Esophagus squamous epithelium (tissue), 5 donors: ENCODE data around the gene BTNL2. TPM values are rescaled to one million over a fixed set of nuclear protein-coding genes. Genes with fewer than 3 reads are reported as not detected.

Experiments used
- DNase-seq: peaks from one replicate; lab custom pipeline; 2025; lab: John Stamatoyannopoulos, UW
- H3K27ac ChIP-seq, 4 donors: fragments of 200-600 bp; sonication (generic); one replicate each; pipeline ENCODE4 v1.5.1; 2016 to 2019; ENCODE audit warnings: mild to moderate bottlenecking in 1 of 4
- H3K27me3 ChIP-seq, 4 donors: fragments of 200-600 bp; sonication (generic); 1 replicate in 3 of 4; 2 replicates in 1 of 4; pipeline versions ENCODE4 v1.5.1 to v1.6.0; 2017 to 2021; ENCODE audit warnings: antibody characterized with exemption in 1 of 4
- H3K36me3 ChIP-seq, 3 donors: fragments of 200-600 bp; sonication (generic); one replicate each; pipeline ENCODE4 v1.5.1; 2016 to 2019
- H3K4me1 ChIP-seq, 3 donors: fragments of 200-600 bp; sonication (generic); one replicate each; pipeline ENCODE4 v1.5.1; 2017 to 2019
- H3K4me3 ChIP-seq, 4 donors: fragments of 200-600 bp; sonication (generic); 1 replicate in 3 of 4; 2 replicates in 1 of 4; pipeline ENCODE4 v1.5.1; 2016 to 2019; ENCODE audit warnings: mild to moderate bottlenecking in 2 of 4, moderate library complexity in 1 of 4
- H3K9me3 ChIP-seq, 3 donors: fragments of 200-600 bp; sonication (generic); one replicate each; pipeline ENCODE4 v1.5.1; 2016 to 2019
- POLR2A ChIP-seq, 4 donors: fragments of 450-650 bp; IDR thresholded peaks; one replicate each; pipeline ENCODE4 v1.6.1; 2017; ENCODE audit warnings: antibody characterized with exemption in 4 of 4, mild to moderate bottlenecking in 4 of 4, moderate library complexity in 3 of 4
- WGBS, 2 donors: methylation state at CpG; one replicate each; pipeline ENCODE4 v1.1.5; 2018; 5-methylcytosine and 5-hydroxymethylcytosine counted together
- intact Hi-C: fragments of 100-400 bp; cut with DNase I; formaldehyde crosslinking; loops from one replicate; pipeline ENCODE4 v1.15.0; 2022
- total RNA-seq, 4 donors: library from RNA; depleted of rRNA; stranded (reverse); fragments of >200 nt; gene quantifications; one replicate each; pipeline ENCODE4 v1.1.0, GENCODE V29; 2016
- TF ChIP-seq, protein P1 (sequence below), 6 experiments: fragments of 450-650 bp in 4 of 6; fragments of 200-600 bp in 2 of 6; sonication (generic) in 2 of 6; IDR thresholded peaks; one replicate each; pipeline ENCODE4 v1.5.1; 2016 to 2019; ENCODE audit warnings: antibody characterized with exemption in 6 of 6, mild to moderate bottlenecking in 4 of 6, moderate library complexity in 4 of 6
- donor health status: DM: yes; HTN: yes; CAD: no.

The BTNL2 gene
- total RNA-seq, 4 donors from 2014 or later, result not detected

DNA sequence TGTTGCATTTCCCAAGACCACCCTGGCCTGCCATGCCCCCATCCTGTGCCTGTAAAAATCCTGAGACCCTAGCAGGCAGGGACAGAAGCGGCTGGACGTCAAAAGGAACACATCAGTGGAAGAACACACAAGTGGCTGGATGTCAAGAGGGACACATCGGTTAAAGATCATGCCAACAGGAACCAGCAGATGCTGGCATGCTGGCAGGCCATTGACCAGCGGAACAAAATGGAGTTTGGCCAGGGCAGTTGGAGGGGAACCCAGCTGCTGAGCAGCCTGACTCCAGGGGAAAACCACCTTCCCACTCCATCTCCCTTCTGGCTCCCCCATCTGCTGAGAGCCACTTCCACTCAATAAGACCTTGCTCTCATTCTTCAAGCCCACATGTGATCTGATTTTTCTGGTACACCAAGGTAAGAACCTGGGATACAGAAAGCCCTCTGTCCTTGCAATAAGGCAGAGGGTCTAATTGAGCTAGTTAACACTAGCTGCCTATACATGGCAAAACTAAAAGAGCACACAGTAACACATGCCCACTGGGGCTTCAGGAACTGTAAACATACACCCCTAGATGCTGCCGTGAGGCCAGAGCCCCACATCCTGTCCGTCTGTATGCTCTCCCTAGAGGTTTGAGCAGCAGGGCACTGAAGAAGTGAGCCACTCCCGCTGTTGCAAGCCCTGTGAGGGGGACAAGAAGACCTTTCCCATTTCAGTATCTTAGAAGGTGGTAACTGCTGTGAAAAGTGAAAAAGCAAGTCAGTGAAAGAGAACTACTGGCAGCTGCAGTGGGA lies 31.0 kb downstream of the BTNL2 start:
- H3K27me3 ChIP-seq, result no peaks in the 10 kb centered on the region
- no peaks in the 10 kb centered on the region for H3K4me1 ChIP-seq
- H3K9me3 ChIP-seq, result no peaks in the 10 kb centered on the region
- no peak overlapping the region for H3K4me3 ChIP-seq
- TF ChIP-seq, protein P1, sequence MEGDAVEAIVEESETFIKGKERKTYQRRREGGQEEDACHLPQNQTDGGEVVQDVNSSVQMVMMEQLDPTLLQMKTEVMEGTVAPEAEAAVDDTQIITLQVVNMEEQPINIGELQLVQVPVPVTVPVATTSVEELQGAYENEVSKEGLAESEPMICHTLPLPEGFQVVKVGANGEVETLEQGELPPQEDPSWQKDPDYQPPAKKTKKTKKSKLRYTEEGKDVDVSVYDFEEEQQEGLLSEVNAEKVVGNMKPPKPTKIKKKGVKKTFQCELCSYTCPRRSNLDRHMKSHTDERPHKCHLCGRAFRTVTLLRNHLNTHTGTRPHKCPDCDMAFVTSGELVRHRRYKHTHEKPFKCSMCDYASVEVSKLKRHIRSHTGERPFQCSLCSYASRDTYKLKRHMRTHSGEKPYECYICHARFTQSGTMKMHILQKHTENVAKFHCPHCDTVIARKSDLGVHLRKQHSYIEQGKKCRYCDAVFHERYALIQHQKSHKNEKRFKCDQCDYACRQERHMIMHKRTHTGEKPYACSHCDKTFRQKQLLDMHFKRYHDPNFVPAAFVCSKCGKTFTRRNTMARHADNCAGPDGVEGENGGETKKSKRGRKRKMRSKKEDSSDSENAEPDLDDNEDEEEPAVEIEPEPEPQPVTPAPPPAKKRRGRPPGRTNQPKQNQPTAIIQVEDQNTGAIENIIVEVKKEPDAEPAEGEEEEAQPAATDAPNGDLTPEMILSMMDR (IDR thresholded peaks at IDR 0.05), result no peak
- TF ChIP-seq POLR2A (IDR thresholded peaks at IDR 0.05), result no peak
- no peak overlapping the region for H3K27ac ChIP-seq
- WGBS, 2 donors, result 86 to 89% methylated on average over 5 to 6 of the region's 7 CpGs
- H3K36me3 ChIP-seq, result no peaks in the 10 kb centered on the region
- intact Hi-C loops, result no loop called here
- DNase-seq, result no peak

DNA sequence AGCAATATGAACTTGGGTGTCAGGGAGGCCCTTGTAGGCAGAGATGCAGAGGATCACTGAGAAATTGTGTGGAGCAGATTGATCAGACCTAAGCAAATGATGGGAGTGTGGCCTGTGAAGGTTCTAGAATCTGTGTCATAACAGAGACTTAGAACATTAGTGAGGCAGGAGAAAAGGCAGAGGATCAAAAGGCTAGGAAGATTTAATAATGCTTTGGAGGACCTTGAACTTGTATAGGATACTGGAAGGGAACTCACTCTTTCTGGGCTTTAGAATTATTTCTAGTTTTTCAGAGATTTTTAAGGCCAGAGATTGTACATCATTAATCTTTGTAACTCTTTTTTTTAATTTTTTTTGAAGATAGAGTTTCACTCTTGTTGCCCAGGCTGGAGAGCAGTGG lies 35.2 kb downstream of the BTNL2 start, which contains the start of gene TSBP1:
Gene TSBP1, minus strand, starts transcription at position 101 of the 400 bp plus-strand sequence. CDS start 197 bp downstream, outside the sequence.
- H3K4me1 ChIP-seq, result no peaks in the 10 kb centered on the region
- intact Hi-C loops, result no loop called here
- H3K27me3 ChIP-seq, result no peaks in the 10 kb centered on the region
- no peak for DNase-seq
- no peaks in the 10 kb centered on the region for H3K36me3 ChIP-seq
- no peak within 1 kb of the TSS for H3K4me3 ChIP-seq
- H3K27ac ChIP-seq, result no peak within 1 kb of the TSS
- no peaks in the 10 kb centered on the region for H3K9me3 ChIP-seq
- TF ChIP-seq POLR2A (IDR thresholded peaks at IDR 0.05), result no peak
- TF ChIP-seq, protein P1 (IDR thresholded peaks at IDR 0.05), result no peak

DNA sequence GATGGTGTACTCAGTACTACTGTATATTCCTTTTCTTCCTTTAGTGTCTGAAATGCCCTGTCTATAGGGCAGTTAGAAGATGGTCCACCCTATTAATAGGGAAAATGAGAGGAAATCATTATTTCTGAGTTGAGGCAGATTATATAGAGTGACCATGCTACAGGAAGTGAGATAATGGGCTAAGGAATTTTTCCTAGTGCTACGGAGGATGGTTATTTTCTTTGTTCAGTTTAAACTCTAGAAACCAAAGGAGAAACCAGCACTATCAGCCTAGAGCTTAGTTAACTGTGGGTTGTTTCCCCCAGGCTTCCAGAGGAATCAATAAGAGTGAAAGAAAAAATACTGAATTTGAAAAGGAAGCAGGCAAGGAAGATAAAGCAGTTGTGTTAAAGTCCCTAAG lies 35.8 kb downstream of the BTNL2 start:
- 29 to 54% methylated on average over 1 of the region's 1 CpG for WGBS, 2 donors
- intact Hi-C loops, result no loop called here
- TF ChIP-seq, protein P1 (IDR thresholded peaks at IDR 0.05), result no peak
- TF ChIP-seq POLR2A (IDR thresholded peaks at IDR 0.05), result no peak

DNA sequence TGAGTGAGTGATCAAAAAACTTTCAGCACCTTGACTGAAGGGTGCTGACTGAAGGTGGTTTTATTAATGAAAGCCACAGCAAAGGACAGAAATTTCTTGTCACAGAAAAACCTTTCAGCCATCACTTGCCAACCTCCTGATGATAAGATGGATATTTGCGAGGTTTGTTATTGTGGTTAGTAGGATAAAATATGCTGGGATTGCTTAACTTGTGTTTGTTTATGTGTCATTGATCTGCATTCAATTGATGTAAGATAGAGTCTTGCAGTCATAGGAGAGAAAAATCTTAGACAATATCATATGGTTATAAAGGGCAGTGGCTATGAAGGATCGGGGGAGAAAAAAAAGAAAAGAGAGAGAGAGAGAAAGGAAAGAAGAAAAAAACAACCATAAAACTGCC lies 36.5 kb downstream of the BTNL2 start:
- H3K9me3 ChIP-seq, result no peaks in the 10 kb centered on the region
- WGBS, 2 donors, result 81 to 86% methylated on average over 2 of the region's 2 CpGs
- H3K4me1 ChIP-seq, result no peaks in the 10 kb centered on the region
- no peak overlapping the region for H3K4me3 ChIP-seq
- H3K36me3 ChIP-seq, result no peaks in the 10 kb centered on the region
- no peak for DNase-seq
- no peak overlapping the region for H3K27ac ChIP-seq
- intact Hi-C loops, result no loop called here
- H3K27me3 ChIP-seq, result no peaks in the 10 kb centered on the region
- TF ChIP-seq, protein P1 (IDR thresholded peaks at IDR 0.05), result no peak
- no peak for TF ChIP-seq POLR2A (IDR thresholded peaks at IDR 0.05)

More for the DNA sequence above, 35.8 kb downstream of the BTNL2 start:
- Histone ChIP-seq H3K27ac (no peak overlapping the region), H3K9me3 (no peaks in the 10 kb centered on the region), H3K4me3 (no peak overlapping the region), H3K36me3 (no peaks in the 10 kb centered on the region), H3K4me1 (no peaks in the 10 kb centered on the region), H3K27me3 (no peaks in the 10 kb centered on the region)
- DNase-seq, result no peak

DNA sequence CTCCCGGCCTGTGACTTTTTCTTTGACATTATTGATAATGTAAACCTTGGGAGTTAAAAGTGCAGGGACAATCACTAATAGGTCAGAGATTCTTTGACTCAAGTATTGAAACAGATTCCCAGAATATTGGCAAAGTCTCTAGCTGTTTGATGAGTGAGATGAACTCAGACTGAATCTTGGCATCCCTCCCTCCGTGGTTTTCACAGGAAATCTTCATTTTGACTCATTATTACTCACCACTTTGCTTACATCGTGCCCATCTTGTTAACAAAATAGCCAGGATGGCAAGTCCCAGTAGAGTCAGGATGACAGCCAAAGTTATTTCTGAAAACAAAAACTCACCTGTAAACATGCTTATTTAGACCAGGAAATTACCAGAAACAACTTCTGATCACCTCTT lies 37.3 kb downstream of the BTNL2 start:
- Histone ChIP-seq H3K9me3 (no peaks in the 10 kb centered on the region), H3K27ac (no peak overlapping the region), H3K27me3 (no peaks in the 10 kb centered on the region), H3K4me1 (no peaks in the 10 kb centered on the region), H3K36me3 (no peaks in the 10 kb centered on the region), H3K4me3 (no peak overlapping the region)
- TF ChIP-seq POLR2A (IDR thresholded peaks at IDR 0.05), result no peak
- TF ChIP-seq, protein P1 (IDR thresholded peaks at IDR 0.05), result no peak
- no peak for DNase-seq
- intact Hi-C loops, result no loop called here
- 35 to 43% methylated on average over 3 of the region's 3 CpGs for WGBS, 2 donors
